Endometrial microvascular endothelial cells (primary cell): ENCODE results near the gene HHAT. TPM values are rescaled to one million over a fixed set of nuclear protein-coding genes. Genes with fewer than 3 reads are reported as not detected.

Experiments
- in situ Hi-C: cut with HindIII; loops from 2 replicates; pipeline ENCODE4 v1.10.0; 2017; ENCODE audit warnings: low sequenced_read_pairs, low pct_unique_long_range_greater_than_20kb; ENCODE audit errors: inconsistent ontology term
- total RNA-seq: library from RNA; depleted of rRNA; stranded (reverse); fragments of >200 nt; gene quantifications from one replicate; pipeline ENCODE4 v1.2.3, GENCODE V29; 2015; ENCODE audit errors: inconsistent ontology term

The HHAT gene
- total RNA-seq, 1 donor from 2014 or later, result 1.6 TPM

GRCh38 chr1:210678306-210678705, 349.6 kb downstream of the HHAT start:
- in situ Hi-C loops, result no loop called here

DNA sequence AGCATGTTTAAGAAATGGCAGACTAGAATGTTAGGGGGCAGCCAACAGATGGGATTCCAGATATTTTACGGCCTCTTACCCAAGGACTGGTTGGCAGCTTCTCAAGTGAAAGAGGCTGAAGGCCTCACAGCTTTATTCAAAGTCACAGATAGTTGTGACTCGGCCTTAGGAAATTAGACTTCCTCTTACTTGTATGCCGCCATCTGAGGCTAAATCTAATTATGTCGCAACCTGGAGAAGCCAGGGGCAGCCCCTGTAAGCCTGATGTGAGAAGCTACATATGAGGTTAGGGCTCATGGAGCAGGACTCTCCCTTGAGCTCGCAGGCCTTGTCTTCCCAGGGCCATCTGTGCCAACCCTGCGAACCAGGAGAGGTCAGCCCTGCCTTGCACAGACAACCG, 352.5 kb downstream of the HHAT start:
- in situ Hi-C loops, result no loop called here

GRCh38 chr1:210683403-210684047, 354.8 kb downstream of the HHAT start:
- in situ Hi-C loops, result no loop called here

GRCh38 chr1:210684466-210685294, 356.0 kb downstream of the HHAT start:
- in situ Hi-C loops, result no loop called here

GRCh38 chr1:210685295-210685650, 356.6 kb downstream of the HHAT start:
- in situ Hi-C loops, result no loop called here

GRCh38 chr1:210686841-210687240, 358.1 kb downstream of the HHAT start:
- in situ Hi-C loops, result no loop called here

DNA sequence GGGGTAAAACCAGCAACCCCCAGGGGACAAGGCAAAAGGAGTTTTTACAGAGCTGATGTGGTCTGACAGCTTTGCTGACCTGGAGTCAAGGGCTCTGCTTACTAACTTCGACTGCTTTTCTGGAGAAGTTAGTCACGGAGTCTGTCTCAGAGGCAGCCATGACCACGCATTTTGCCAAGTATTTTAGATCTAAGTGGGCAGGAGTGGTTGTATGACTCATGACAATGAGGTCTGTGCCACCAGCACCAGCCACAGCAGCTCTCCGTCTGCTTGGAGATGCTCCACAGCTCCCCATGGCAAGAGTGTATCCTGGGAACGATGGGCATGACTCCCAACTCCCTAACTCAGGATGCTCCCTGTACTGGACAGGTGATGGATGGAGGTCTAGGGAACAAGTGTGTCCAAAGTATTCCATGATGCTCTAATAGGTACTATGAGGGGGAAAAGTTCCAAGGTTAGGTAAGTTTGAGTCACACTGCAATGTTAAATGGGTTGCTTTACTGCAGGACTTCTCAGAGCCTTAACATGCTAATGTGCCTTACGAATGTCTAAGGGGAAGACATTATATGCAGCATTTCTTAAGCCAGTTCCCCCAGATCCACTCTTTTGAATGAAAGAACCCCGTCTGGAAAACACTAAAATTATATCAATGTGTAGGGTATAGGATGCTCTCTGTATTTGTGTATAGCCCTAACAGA, 359.0 kb downstream of the HHAT start:
- in situ Hi-C loops, result no loop called here

DNA sequence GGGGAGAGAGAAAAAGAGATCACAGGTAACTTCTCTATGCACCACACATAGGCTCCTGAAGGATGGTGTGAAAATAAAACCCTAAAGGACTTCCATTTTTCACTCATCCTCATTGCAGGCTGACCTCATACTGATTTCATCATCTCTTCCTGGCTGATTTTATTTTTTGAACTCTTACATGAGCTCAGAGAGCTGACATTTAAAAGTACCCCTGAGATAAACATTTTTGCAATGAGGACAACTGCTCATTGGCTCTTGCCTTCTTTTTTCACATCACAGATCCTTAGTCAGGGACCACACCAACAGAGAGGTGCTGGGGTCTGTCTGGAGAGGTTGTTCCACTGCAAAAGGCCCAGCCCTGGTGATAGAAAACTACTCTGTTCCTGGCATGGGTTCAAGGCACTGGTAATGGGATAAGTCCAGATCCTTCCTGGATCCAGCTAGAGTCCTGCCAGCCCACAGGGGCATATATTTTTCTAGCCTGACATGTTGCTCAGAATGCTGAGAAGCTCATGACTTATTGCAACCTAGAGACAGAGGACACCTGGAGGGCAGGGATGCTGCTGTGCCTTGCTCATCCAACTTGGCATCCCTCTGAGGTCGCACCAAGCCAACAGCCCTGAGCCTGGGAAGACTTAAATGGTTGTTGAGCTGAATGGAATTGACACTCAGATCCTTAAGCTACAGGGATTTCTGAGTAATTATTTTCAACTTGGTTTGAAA, 360.0 kb downstream of the HHAT start:
- in situ Hi-C loops, result no loop called here

- in situ Hi-C loops, result no loop called here
Observed at GRCh38 chr1:210689826-210690225, 361.1 kb downstream of the HHAT start.

GRCh38 chr1:210690236-210690635, 361.5 kb downstream of the HHAT start:
- in situ Hi-C loops, result no loop called here

DNA sequence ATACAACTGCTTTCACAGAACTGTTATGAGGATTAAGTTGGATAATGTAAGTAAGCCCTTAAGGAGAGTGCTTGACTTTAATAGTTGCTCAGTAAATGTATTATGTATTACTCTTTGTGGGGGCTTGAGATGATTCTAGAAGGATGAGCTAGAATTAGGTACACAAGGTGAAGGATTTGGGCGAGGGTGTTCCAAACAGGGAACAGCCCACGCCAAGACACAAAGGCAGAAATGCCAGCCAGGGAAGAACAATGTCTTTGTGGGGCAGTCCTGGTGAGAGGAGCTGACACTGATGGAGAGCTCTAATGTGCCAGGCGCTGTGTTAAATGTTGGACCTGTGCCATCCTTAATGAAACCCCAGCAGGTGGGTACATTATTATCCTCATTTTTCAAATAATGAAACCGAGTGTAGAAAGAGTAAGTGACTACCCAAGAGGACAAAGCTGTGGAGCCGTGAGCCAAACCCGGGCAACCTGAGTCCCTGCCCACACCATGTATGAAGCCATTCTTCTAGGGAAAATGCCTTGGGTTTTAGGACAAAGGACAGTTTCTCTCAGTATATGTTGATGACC, 362.4 kb downstream of the HHAT start:
- in situ Hi-C loops, result no loop called here

GRCh38 chr1:210692796-210693195, 364.1 kb downstream of the HHAT start:
- in situ Hi-C loops, result no loop called here

- in situ Hi-C loops, result no loop called here
Observed at GRCh38 chr1:210695026-210695425, 366.3 kb downstream of the HHAT start.

GRCh38 chr1:210696709-210697108, 368.0 kb downstream of the HHAT start:
- in situ Hi-C loops, result no loop called here

DNA sequence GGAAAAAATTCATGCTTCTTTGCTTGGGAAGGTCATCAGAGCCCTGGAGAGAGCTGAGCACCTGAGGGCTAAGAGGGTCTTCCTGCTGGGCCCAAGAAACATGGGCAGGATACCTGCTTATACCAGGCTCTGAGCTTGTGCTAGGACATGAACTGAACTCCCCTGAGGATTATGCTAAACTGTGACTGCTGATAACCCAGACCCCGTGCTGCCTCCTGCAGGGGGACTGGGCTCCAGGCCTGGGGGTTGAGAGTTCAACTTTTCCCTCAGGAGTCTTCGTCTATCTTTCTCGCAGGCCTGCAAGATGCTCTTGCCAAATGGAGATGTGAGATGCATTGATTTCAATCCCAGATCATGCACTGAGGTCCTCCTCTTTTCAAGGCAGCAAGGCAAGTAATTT, 368.5 kb downstream of the HHAT start:
- in situ Hi-C loops, result no loop called here

- in situ Hi-C loops, result no loop called here
Observed at GRCh38 chr1:210698661-210699060, 370.0 kb downstream of the HHAT start.

- in situ Hi-C loops, result no loop called here
Observed at GRCh38 chr1:210700083-210700482, 371.4 kb downstream of the HHAT start.

DNA sequence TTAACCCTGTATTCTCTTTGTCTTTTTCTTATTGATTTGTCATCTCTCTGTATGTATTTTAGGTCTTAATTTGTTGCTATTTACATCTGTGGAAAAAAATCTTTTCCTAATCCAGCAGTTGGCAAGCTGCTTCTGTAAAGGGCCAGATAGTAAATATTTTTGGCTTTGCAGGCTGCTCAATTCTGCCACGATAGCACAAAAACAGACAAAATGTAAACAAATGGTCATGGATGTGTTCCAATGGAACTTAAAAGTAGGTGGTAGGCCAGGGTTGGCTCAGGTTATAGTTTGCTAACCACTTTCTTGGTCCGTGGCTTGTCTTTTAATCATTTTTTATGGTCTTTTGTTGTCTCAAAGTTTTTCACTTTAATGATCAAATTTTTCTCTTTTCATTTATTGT, 371.8 kb downstream of the HHAT start:
- in situ Hi-C loops, result no loop called here

DNA sequence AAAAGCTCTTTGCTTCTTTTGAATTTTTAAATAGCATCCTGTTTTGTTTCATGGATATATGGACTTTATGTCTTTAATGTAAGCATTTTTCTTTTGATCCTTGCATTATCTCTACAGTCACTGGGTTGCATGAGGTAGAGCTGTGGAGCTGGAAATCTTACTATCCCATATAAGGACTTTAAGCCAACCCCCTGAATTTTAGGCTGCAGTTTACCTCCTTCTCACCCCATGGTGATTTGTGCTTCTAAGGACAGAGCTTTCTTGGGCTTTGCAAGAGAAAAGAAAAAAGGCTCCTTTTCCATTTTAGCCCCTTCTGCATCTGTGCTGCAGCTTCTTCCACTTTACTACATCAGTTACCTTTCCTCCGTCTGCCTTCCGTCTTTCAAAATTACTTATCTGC, 373.8 kb downstream of the HHAT start:
- in situ Hi-C loops, result no loop called here
